AG09309 (cell line): ENCODE measurements around the gene AGXT.

Source experiments
- DNase-seq: peaks from one replicate; pipeline ENCODE4 v3.0.0-alpha.2; 2010; ENCODE audit warnings: low read depth
- H3K4me3 ChIP-seq: 2 replicates; pipeline ENCODE4 v1.5.1; 2011; ENCODE audit warnings: mild to moderate bottlenecking, low read depth, low read length, moderate library complexity; ENCODE audit not compliant: control insufficient read depth
- TF ChIP-seq, protein P1 (sequence below): IDR thresholded peaks from 2 replicates; pipeline ENCODE4 v1.5.1; 2011; ENCODE audit warnings: mild to moderate bottlenecking, low read depth, low read length, inconsistent platforms; ENCODE audit not compliant: insufficient read depth, control insufficient read depth; ENCODE audit errors: missing control alignments

The AGXT gene

DNA sequence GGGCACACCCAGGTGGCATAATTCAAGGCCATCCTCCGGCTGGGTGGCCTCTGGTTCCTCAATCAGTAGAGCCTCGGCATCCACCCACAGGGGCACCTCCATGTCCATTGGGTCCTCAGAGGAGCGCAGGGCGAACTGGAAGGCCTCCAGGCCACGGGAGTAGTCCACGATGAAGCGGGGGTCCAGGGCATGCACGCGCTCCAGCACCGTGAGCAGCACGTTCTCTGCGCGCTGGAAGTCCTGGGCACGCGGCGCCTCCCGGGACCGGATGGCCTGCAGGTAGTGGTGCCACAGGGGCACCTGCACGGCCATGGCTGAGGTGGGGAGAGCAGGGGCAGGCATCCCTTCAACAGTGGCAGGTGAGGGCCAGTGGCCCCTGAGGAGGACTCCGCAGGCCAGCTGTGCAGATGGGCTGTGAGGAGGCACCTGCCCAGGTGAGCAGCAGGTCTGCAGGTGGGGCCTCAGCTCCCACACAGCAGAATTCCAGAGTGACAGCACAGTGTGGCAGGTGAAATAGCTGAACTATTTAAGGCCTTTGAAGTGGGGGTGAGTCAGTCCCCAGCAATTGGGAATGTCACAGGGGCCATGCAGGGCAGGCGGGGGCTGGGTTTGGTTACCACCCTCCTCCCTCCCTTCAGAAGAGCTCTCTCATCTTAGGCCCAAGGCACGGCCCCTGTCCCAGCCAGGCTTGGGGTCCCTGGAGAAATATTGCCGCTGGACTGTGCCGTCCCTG is 27.2 kb downstream of the AGXT start, which contains the start of gene MAB21L4:
TSS of gene MAB21L4 (minus strand) at position 501 of the 733 bp plus-strand sequence. CDS start at position 342, 159 bp downstream.
- H3K4me3 ChIP-seq: no peak within 1 kb of the TSS
- DNase-seq: no peak
- TF ChIP-seq, protein P1, sequence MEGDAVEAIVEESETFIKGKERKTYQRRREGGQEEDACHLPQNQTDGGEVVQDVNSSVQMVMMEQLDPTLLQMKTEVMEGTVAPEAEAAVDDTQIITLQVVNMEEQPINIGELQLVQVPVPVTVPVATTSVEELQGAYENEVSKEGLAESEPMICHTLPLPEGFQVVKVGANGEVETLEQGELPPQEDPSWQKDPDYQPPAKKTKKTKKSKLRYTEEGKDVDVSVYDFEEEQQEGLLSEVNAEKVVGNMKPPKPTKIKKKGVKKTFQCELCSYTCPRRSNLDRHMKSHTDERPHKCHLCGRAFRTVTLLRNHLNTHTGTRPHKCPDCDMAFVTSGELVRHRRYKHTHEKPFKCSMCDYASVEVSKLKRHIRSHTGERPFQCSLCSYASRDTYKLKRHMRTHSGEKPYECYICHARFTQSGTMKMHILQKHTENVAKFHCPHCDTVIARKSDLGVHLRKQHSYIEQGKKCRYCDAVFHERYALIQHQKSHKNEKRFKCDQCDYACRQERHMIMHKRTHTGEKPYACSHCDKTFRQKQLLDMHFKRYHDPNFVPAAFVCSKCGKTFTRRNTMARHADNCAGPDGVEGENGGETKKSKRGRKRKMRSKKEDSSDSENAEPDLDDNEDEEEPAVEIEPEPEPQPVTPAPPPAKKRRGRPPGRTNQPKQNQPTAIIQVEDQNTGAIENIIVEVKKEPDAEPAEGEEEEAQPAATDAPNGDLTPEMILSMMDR: no peak

DNA sequence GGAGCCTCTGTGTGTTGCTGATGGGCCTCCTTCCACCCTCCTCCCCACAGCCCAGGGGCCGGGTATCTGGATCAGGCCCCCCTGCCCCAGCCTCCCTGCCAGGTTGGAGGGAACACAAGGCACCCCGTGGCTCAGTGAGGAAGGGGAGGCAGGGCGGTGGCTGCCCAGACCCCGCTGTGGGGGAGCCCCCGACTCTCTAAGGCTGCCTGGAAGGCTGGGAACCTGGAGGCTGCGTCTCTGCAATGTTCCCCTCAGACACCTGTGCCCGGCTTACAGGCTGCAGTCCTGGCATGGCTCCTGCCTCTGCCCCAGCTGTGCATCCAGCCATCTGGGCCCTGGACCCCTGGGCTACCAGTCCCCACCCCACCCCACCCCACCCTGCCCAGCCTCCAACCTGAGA is 27.8 kb downstream of the AGXT start:
- no peak for DNase-seq
- TF ChIP-seq, protein P1: no peak

DNA sequence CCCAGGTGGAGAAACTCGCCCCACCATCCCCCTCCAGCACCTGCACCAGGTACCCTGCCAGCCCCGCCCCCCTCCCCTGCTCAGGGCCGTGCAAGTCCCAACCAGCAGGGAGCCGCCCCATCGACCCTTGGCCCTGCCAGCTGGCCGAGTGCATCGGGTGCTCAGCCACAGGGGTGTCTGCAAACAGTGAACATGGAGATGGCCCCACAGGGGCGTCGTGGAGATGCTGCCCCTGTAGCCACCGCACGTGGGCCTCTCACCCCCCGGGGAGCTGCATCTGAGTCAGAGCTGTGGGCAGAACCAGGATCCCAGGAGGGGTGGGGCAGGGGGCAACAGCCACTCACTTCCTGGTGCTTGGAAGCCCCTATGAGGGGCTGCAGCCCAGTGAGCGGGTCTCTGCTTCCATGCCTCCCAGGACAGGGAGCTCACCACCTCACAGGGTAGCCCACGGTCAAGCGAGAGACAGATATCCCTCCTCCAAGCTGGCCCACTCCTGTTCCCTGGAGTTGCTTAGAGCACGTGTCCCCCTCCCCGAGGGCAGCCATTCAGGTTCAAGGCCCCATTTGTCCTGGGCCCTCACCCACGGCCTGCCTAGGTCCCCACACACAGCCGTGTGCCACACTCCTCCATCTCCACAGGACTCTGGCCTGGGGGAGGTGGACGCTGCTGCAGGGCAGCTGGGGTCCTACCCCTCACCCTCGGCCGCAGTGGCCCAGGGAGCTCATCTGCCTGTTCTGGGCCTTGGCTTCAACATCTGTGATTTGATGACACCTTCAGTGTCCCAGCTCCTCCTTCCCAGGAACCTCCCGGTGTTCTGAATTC is 28.5 kb downstream of the AGXT start:
- DNase-seq: no peak
- TF ChIP-seq, protein P1: no peak
- no peak overlapping the region for H3K4me3 ChIP-seq

More for the DNA sequence above, 27.8 kb downstream of the AGXT start:
- no peak overlapping the region for H3K4me3 ChIP-seq

DNA sequence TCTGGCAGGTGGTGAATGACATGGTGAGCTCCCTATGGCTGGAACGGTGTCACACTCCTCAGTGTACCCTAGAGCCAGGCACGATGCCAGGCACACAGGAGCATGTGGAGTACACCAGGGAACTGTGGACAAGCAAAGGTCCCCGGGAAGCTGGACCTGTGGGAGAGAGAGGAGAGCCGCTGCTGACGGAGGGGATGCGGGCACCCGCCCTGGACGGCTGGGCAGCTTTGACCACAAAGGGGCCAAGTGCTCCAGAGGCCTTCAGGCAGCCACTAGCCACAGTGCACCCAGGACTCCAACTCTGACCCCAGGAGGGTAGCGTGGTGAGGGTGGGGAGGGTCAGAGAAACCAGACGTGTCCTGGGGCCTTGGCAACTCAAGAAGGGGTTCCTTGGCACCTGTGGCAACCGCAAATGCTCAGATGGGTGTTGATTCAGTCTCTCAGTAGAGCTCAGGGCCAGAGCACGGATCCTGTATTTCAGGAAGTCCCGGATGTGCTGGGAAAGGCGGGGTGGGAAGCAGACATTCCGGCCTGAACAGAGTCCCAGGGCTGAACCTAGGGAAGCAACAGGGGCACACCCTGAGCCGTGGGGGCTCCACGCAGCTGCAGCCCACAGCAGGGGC is 29.6 kb downstream of the AGXT start:
- no peak overlapping the region for H3K4me3 ChIP-seq
- DNase-seq: no peak
- TF ChIP-seq, protein P1: no peak

DNA sequence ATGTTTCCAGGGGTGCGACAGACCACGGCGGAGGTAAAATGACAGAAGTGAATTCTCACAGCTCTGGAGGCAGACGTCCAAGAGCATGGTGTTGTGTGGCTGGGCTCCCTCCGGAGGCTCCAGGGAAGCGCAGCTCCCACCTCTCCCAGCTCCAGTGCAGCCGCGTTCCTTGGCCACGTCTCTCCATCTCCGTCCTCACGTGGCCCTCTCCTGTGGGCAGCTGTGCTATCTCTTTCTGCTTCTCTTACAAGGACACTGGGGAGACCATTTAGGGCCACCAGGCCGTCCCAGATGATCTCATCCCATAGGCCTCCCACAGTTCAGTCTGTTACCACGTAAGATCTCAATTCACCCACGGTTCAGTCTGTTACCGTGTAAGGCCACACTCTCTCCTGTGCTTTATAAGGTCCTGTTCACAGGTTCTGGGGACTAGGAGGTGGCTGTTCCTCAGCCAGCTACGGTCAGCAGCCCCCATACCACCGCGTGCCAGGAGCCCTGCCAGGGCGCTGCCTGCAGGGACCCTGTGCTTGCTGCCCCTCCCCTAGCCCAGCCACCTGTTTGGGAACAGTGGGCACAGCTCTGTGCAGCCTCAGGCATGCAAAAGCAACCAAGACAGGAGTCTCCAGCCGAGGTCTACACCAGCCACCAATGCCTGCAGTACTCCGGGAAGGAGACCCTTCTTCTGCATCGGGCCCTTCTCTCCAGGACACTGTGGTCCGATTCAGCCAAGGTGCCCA is 30.3 kb downstream of the AGXT start:
- TF ChIP-seq, protein P1: no peak
- DNase-seq: no peak

DNA sequence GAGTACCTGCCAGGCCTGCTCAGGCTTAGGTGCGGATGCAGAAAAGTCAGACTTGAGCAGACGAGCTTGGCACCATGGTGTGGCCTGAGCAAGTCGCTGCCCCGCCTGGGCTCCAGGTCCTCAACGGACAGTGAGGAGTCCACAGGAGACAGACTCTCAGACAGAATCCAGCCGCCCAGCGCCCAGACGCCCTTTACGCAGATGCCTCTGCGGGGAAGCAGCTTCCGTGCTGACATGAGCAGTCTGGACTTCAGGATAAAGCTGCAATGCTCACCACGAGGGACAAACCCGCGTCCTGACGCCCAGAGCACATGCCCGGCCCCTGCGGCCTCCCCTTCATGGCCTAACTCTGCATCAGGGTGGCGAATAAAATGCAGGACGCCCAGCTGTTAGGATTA is 30.8 kb downstream of the AGXT start:
- DNase-seq: no peak
- H3K4me3 ChIP-seq: no peak overlapping the region
- TF ChIP-seq, protein P1: no peak

More for the DNA sequence above, 30.3 kb downstream of the AGXT start:
- H3K4me3 ChIP-seq: no peak overlapping the region
